HG03045 (cell line): ENCODE measurements around the gene PDZK1IP1.
"Not testable (repeated sequence)": the region's sequence is repeated elsewhere in the genome, so short reads cannot be mapped to it uniquely, and the experiment has no call there.

Experiments
- ATAC-seq: cut with Tn5 transposase; IDR thresholded peaks from one replicate; pipeline ENCODE4 v1.9.1; 2021; ENCODE audit warnings: mild to moderate bottlenecking, moderate library complexity; ENCODE audit not compliant: unreplicated experiment

PDZK1IP1 gene

DNA sequence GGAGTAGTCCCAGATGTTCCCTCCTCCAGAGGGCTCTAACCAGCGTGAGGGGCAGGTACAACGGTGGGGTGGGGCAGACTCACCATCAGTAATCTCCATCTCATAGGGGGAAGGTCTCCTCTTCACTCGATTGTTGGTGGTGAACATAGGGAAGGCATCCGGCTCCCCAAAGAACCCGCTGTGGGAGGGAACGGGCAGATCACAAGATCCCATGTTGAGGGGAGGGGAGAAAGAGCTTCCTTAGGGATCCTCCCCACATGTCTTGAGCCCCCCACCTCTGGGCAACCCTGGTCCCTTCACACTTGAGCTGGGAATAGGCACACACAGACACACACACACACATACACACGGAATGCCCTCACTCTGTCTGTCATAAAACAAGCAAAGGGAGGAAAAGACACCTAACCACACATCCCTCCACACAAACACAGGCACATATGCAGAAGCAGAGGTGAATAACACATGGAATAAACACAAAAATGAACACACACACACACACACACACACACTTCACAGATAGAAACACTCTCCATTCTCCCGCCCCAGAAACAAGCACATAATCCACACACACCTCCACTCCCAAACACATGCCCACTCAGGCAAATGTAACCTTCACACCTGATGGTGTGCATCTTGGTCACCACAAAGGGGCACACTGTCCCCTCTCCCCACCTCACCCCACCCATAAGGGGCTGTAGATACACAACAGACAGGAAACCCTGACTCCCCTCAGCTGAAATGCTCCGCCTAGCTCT, 34.3 kb upstream of the PDZK1IP1 start:
- ATAC-seq = no peak

DNA sequence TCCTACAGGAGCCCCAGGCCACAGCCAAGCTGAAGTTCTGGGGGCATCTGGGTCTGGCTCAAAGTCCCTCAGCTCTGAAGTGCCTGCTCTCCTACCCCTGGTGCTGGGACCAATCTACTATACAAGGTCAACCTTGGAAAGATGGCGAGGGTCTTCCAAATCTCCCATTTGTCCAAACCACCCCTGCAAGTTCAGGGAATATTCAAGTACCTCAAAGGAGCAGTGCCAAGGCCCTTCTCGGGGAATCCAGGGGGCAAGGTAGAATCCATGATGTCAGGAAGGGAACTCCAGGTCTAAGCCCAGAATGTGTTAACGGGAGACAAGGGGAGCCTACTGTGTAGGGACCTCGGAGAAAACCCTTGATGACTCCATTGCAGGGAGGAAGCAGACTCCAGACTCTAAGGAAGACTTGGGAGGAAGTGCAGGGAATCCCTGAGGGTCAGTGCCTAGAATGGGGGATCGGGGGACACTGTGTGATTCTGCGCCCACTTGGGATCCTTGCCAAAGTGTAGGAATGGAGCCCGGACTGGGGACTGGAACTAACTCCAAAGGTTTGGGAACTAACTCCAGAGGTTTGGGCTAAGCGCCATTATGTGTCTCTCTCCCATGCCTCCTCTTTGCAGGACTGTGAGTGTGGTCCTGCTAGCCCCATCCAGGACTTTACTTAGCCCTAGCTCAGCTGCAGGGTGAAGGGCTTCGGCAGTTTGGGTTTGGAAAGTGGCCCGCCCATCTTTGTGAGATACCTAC, 33.5 kb upstream of the PDZK1IP1 start:
- ATAC-seq = no peak

DNA sequence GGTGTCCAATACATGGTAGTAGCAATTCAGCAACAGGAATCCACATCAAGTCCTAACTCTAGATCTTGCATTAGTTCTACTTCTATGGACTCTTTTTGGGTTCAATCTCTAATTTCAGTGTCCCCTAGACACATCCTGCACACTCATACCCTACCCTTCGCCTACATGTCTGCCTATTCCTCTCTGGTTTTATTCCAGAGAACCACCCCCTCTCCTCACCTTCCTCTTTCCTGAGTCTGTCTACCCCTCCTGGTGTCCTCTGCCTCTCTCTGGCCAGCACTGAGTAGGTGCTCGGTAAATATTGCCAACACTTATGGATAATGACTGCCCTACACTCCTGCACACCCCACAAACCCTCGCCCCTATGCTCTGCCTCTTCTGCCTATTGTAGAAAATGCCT, 32.6 kb upstream of the PDZK1IP1 start:
- ATAC-seq = no peak

DNA sequence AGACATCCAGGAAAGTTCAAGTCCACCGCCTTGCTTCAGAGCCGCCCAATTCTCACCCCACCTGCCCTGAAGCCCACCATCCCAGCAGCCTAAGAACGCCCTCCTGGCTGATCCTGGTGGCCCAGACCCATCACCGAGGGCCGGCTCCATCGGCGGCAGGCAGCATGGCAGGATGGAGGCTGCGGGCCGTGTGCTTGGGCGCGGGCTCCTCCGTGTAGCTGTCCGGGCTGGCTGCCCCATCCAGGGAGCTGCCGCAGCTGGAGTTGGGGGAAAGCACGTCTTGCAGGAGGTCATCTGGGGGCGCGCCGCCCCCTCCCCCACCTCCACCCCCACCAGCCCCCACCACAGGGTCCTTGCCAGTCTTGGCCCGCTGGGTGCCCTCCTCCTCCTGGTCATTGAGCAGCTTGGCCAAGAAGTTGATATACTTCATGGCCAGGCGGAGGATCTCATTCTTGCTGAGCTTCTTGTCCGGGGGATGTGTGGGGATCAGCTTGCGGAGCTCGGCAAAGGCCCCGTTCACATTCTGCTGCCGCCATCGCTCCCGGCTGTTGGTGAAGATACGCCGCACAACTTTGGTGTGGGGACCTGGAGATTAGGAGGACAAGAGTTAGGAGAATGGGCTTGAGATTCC, 29.9 kb upstream of the PDZK1IP1 start:
- no peak for ATAC-seq

DNA sequence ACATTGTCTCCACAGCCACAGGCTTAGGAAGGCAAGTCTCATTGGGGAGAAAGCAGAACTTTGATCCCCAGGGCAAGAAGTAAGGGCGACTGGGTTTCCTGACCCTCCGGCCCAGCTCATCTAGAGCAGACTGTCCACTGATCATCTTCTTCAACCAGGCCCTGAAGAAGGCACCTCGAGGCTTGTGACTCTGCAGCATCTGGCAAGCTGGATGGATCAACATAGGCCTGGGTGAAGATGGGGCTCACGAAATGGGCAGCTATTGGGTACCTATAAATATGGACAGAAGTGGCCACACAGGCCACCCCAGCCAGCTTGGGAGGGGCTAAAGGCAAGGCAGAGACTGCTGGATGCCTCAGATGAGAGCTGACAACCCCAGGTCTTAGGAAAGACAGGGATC, 29.2 kb upstream of the PDZK1IP1 start:
- ATAC-seq = no peak

DNA sequence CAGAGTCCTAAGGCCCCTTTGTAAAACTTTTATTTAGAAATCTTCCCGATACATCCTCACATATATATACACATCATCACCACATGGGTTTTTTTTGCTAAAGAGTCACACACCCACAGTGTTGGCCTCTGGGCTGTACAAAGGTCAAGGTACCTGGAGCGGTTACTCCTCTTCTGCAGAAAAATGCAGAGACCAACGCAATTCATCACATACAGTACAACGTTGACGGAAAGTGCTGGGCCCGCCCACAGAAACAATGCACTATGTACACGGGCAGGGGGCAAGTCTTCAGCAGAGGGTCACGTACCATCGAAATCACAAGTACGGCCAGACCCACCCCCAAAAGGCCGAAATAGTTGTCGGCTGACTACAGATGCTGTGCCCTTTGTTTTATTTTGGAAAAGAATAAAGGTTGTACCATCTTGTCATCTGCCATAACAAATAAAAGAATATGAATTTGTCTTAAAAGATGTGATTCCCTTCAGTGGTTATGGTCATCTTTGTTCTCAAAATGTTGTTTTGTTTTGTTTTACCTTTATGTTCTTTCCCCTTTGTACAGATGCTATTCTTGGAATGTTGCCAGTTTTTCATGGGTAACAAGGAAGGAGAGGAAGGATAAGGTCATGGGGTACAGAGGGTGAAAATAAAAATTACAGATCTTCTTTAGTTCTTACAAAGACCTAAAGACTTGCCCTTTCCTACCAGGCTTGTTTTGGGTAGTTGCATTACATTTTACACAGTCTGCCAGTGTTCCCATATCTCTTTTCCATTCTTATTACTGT, 26.6 kb upstream of the PDZK1IP1 start:
- no peak for ATAC-seq

DNA sequence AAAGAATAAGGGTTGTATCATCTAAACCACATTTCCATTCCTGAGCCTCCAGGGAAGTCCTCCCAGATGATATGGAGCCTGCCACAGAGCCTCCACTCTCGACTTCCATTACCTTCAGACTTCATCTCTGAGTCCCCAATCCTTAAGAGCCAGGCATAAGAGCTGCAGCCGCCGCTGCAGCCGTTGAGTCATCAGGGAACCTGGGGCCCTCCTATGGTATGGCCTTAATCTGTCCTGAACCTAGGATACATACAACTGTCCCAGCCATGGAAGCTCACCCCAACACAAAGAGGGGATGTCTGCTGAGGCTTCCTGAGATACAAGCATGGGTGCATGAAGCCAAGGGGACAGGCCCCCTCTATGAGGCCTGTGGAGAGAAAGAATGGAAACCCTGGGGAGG, 25.9 kb upstream of the PDZK1IP1 start:
- no peak for ATAC-seq

DNA sequence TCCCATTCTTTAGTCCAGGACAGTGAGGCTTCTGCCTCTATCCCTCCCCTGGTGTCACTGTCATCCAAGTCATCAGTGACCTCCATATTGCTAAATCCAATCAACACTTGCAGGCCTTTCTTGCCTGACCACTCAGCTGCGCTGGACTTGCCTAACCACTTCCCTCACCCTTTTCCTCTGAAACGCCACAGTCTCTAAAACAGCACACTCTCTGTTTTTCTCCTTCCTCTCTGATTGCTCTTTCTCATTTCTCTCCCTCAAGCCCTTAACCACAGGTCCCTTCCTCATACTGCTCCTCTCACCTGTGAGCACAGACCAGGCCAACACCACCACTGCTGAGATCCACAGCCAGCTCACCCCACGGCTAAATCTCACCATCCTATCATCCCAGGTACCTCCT, 24.7 kb upstream of the PDZK1IP1 start:
- ATAC-seq = no peak

DNA sequence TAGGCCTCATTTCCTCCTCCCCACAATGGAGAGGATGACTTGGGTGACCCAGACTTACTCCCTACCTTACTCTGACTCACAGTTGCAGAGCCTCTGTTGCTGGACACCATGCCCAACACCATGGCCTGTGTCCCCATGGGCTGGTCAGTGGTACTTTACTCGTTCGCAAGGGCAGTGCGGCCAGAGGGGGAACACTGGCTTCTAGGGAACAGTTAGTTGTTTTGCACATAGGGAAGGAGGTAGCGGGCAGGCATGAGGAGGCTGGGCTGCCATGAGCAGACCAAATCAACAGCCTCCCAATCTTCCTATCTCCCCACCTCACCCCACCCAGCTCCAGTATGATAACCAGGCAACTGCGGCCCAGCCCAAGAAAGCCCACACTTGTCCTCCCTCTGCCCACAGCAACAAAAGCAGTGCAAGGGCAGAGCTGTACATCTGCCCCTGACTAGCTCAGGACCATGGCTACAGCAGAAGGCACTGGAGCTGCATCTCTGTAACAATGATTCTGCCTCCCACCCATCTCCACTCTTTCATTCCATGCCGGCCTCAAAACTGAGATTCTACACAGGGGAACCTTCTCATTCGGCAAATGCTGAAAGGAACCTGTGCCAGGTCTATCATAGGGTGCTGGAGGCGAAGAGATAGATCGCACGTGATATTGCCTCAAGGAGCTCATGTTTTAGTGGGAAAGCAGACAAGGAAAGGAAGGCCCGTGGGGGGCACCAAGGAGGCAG, 23.6 kb upstream of the PDZK1IP1 start:
- ATAC-seq = no peak

DNA sequence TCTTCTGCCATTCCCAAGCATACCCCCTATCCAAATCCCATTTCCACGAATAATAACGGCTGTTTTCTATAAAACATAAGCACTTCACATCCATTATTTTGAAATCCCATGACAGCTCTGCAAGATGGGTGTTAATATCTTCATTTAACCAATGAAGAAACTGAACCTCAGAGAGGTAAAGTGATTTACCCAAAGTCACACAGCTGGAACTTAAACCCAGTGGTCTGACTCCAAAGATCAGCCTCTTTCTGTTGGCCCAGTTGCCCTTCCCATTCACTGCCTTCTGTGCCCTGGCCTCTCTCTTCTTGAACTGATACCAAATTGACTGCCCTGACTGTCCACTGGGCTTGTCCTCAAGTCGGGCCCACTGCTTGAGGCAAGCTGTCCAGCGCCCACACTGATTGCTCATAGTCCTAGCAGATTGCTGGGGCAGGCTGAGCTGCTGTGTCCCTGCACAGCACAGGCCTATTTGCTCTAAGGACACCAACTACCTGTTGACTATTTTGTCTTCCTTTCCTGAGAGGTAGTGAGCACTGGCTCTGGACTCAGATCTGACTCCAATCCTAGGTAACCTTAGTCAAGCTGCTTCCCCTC, 22.9 kb upstream of the PDZK1IP1 start:
- no peak for ATAC-seq

DNA sequence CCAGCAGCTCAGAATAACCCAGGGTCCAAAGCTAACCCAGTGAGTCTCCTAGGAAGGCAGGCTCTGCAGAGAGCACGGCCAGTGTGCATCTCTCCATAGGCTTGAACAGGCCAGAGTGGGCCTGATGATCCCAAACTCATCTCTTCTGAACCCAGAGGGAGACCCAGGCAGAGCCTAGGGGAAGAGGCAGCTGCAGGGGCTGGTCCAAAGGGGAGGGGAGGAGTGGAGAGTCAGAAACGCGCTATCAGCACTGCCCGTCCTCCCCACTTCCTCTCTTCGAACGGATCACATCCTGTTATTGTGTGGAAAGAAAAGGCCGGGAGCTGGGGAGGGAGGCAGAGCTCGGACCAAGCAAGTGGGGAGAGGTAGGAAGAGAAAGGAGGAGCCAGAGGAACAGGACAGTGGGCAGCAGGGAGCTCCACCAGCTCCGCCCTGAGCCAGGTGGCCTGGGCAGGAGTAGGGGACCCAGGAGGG, 22.0 kb upstream of the PDZK1IP1 start:
- ATAC-seq = no peak

DNA sequence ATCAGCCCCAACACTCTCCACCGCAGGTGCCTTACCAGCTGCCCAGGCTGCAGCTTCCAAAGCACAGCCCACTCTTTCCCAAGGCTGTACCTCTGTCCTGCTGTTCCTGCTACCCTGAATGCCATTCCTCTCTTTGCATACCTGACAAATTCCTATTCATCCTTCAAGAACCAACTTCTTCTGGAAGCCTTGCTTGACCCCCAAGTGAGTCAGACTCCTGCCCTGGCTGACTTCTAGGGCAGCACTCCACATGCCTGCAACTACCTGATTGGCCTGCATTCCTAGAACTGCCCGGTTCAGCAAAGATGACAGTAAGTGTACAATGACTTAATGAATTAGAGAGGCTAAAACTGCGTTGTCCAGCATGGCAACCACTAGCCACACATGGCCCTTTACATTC, 20.8 kb upstream of the PDZK1IP1 start:
- no peak for ATAC-seq

DNA sequence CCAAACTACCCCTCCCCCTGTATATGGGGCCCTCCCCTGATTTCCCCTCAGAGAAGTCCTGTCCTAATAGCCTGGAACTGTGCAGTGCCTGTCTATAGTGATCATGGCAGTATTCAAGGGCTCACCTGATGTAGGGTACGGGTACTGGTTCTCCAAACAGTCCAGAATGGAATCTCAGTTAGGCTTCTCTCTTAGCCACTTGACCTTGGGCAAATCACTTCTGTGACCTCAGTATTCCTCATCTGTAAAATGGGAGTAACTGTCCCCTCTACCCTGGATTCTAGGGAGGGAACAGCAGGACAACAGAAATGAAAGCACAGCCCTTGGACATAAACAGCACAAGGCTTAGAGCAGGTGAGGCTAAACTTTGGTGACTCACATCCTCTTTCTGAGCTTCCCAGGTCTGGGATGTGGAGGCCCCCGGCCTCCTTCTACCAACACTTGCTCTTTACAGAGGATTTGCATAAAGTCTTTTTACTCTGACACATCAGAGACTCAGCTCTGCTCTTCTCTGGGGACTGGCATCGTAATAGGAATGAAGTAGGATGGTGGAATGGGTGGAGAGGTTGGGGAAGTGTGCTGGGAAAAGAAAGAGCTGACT, 20.0 kb upstream of the PDZK1IP1 start:
- ATAC-seq = no peak

DNA sequence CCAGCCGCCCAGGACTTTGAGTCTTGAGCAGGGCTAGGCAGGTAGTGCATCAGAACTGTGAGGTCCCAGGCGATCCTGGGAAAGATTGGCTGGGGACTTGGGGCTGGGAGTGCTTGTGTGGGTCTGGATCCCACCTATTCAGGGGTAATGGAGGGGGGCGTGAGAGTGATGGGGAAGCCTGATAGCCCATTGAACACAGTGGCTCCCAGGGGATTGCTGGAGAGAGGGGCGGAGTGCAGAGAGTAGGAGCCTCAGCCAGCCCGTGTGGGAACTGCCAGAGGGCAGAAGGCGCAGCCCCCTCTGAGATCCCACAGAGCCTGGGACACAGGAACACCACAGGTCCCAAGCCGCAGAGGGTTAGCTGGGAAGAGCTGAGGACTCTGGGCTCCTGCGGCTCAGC, 19.3 kb upstream of the PDZK1IP1 start:
- ATAC-seq = no peak

DNA sequence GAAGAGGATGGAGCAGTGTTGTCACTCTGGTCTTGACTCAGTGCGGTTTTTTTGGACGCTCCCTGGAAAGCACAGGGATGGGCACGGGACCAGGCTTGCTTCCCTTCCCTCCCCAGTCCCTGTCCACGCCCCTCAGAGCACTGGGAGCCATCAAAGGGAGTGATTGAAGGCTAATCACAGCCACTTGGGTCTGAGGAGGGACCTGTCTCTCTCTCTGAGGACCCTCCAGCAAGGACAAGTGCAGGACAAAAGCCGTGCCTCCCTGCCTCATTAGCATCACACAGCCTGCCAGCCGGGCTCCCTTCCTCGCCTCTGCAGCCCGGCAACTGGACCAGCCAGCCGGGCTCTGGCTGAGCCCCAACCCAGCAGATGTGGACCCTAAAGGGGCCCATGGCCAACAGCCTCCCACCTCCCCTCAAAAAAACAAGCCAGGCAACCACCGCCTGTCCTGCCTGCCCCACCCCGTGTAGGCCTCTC, 18.6 kb upstream of the PDZK1IP1 start:
- ATAC-seq = no peak

DNA sequence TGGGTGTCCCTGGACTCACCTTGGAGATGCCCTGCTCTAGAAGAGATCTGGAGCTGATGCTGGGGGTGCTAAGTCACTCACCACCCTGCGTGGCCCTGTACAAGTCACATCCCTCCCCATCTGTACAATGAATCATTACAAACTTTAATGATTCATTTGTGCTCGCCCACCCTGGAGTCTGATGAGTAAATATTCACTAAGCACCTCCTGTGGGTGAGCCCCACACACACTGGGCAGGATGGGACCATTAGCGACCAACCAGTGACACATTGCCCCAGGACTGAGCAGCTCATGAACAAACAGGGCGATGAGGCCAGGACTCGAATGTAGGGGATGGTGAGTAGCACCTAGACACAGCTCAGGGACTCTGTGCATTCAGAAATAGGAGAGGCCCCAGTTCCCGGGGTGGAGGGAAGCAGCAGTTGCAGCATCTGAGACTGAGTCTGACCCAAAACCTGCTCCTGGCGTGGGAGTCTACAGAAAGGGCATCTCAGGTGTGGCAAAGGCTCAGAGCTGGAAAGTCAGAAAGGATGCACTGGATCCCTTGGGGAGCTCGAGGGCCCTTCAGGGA, 18.1 kb upstream of the PDZK1IP1 start:
- no peak for ATAC-seq

DNA sequence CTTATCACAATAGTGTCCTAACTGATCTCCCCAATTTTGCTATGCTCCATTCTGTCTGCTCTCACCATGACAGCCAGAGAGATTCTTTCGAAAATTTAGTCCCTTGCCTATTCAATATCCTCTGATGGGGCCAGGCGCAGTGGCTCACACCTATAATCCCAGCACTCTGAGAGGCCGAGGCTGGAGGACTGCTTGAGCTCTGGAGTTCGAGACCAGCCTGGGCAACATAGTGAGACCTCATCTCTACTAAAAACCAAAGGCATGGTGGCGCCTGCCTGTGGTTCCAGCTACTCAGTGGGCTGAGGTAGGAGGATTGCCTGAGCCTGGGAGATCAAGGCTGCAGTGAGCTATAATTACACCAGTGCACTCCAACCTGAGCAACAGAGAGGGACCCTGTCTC, 16.1 kb upstream of the PDZK1IP1 start:
- no peak for ATAC-seq

DNA sequence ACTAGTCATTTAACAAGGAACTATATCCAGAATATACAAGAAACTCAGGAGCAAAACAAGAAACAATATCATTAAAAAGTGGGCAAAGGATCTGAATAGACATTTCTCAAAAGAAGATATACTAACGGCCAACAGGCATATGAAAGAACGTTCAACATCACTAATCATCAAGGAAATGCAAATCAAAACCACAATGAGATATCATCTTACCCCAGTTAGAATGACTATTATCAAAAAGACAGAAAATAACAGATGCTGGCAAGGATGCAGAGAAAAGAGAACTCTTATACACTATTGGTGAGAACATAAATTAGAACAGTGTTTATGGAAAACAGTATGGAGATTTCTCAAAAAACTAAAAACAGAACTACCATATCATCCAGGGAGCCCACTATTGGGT, 13.7 kb upstream of the PDZK1IP1 start:
- ATAC-seq = not testable (repeated sequence)

DNA sequence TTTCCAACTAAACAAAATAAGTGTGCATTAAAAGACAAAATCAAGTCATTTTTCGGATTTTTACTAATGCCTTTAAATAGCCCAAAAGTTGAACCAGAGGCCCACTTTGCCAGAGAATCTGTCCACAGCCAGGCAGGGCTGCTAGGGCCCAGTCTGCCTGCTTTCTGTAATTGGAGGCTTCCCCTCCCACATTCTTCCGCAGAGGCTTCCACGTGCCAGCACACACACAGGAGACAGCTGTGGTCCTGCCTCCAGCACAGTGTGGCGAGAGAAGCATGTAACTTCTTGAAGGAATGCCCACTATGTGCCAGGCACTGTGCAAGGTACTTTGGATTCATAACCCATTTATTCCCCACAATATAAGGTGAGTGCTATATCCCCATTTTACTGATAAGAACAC, 11.3 kb upstream of the PDZK1IP1 start:
- no peak for ATAC-seq
